HG02763 (cell line): Measurements from ENCODE around the gene KRABD2.
"Not testable (repeated sequence)": the region's sequence is repeated elsewhere in the genome, so short reads cannot be mapped to it uniquely, and the experiment has no call there.

Experiments used
- ATAC-seq: cut with Tn5 transposase; IDR thresholded peaks from one replicate; pipeline ENCODE4 v1.9.1; 2021; ENCODE audit warnings: mild to moderate bottlenecking, moderate library complexity; ENCODE audit not compliant: unreplicated experiment

The KRABD2 gene

DNA sequence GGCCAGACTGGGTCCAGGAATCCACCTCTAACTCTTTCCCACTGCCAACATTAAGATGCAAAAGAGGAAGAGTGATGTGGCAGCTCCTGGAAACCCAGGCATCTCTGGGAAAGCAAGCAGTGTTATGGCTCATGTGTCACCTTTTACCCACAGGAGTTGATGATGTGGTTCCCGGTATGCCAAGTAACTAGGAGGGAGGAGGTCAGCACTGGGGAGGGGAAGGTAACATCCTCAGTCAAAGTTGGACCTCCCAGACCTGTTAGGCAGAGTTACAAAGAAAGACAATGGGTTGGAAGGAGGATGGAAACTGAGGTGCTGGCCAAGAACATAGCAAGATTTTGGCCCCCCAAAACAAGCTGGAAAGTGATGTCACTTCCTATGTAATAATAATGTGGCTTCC is 11.4 kb downstream of the KRABD2 start:
- no peak for ATAC-seq

DNA sequence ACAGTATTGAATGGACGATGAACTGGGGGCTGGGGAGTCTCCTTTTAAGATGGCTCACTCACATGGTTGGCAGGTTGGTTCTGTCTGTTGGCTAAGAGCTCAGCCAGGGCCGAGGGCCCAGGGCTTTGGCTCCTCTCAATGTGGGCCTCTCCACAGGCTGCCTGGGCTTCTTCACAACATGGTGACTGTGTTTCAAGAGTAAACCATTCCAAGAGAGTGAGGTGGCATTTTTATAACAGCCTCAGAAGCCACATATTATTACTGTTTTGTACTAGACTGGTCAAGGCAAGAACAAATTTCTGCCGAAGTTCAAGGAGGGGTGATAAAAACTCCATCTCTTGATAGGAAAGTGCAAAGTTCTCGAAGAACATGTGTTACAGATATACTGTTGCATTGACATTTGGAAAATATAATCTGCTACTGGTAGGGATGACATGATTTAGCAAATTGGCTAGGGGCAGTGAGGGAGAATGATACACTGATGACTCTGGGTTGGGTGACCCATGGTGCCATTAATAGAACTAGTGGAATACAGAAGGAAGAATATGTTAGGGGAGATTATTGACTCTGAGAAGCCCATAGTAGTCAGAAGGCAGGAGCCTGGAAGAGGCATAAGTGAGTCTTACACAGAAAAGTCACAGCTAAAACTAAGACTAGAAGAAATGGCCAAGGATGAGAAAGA is 13.7 kb downstream of the KRABD2 start:
- ATAC-seq: no peak

DNA sequence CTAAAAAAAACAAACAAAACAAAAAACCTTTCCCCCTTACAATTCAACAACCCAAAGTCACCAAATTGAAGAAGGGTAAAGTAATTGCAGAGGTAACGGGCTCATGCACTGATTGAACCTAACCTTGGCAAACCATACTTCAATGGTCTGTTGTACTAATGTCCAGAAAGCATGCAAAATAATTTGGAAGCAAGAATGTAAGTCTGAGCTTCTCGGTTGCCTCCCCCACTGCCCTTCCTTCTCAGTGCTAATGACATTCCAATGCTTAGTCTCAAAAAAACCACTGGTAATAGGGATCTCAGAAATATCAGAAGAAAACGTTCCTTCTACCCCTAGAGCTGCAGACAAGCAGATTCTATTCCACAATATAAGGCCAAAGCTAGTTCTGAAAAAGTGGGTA is 15.8 kb downstream of the KRABD2 start:
- no peak for ATAC-seq

DNA sequence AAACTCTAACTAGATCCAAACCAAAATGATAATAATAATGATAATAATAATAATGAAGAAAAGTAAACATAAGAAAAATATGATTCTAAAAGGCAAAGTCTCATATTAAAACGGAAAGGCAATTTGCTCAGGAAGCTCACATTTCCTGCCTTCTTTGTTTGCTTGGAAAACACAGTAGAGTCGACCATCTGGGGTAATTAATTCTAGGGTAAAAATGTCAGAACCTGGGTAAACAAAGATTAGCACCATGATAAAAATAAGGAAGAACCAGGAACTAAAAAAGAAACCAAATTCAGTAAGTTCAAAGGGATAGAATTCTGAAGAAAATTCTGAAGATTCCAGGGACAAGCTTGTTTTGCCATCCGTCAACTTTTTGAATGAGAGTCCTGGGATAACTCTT is 16.2 kb downstream of the KRABD2 start:
- ATAC-seq: no peak

DNA sequence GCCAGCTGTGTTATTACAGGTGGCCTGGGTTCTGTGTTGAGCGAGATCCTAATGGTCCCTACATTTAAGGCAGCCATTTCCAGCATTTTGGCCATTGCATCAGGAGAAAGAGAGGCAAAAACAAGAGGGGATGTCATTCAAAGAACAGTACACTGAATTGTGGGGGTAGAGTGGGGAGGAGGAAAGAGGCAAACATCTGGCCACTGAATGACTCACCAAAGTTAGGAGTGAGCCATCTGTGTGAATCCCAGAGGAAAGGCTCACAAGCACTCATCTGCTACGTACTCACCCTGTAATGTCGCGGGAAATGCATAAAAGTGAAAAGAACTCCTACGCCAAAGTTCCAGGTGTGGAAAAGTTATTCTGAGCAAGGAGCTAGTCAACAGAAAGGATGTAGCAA is 16.7 kb downstream of the KRABD2 start:
- no peak for ATAC-seq

DNA sequence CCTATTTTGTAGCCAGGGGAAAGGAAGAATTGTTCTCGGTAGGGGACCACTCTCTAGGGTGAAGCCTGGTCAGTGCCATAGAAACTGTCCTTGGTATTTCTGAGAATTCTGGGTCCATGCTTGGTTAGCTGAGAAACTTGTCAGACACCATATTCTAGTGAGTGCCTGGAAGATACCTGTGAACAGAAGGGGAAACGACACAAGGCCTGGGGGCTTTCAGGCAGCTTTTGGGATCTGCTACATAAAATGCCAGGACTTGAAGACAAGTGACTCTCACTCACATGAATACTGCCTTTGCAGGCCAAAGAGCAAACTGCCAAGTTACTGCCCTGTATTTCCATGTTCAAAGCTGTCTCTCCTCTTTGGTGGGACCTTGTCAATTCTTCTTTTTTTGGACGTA is 18.6 kb downstream of the KRABD2 start:
- ATAC-seq: no peak

DNA sequence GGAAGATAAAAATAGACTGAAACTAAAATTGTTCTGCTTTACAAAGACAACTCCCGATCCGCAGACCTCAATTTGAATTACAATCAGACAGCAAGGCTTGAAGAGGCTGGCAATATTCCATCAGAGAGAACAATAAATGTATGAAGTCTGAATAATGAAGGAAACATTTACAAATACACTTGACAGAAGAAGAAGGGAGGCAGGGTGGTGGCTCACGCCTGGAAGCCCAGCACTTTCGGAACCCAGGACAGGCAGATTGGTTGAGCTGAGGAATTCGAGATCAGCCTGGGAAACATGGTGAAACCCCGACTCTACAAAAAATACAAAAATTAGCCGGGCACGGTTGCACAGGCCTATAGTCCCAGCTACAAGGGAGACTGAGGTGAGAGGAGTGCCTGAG is 22.3 kb downstream of the KRABD2 start:
- no peak for ATAC-seq

DNA sequence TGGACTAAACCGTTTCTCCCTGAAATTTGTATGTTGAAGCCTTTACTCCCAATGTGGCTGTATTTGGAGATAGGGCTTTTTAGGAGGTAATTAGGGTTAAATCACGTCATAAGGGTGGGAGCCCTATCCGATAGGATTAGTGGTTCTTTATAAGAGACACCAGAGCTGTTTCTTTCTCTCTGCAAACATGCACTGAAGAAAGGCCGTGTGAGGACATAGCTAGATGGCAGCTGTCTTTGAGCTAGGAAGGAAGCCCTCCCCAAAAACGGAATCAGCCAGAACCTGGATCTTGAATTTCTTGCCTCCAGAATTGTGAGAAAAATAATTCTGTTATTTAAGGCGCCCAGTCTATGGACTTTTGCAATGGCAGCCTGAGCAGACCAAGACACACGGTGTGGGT is 22.8 kb downstream of the KRABD2 start:
- no peak for ATAC-seq

DNA sequence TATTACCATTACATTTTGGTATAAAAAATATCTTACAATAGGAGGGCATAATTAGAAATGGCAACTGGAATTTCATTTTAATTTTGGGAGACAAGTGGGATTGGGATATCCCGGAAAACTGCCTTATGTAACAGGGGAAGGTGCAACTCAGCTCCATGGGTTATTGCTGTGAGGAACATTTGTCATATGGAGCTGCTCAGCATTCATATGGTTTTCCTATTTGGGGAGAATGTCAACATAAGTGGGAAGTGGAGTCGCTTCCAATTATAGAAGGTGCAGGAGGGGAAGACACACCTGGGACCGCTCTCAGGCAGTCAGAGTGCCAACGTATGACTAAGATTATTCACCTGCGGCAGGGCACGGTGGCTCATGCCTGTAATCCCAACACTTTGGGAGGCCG is 26.2 kb downstream of the KRABD2 start:
- ATAC-seq: no peak

DNA sequence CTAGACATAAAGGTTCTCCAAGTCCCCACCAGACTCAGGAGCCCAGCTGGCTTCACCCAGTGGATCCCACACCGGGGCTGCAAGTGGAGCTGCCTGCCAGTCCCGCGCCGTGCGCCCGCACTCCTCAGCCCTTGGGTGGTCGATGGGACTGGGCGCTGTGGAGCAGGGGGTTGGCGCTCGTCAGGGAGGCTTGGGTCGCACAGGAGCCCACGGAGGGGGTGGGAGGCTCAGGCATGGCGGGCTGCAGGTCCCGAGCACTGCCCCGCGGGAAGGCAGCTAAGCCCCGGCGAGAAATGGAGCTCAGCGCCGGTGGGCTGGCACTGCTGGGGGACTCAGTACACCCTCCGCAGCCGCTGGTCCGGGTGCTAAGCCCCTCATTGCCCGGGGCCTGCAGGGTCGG is 29.5 kb downstream of the KRABD2 start:
- not testable (repeated sequence) for ATAC-seq

DNA sequence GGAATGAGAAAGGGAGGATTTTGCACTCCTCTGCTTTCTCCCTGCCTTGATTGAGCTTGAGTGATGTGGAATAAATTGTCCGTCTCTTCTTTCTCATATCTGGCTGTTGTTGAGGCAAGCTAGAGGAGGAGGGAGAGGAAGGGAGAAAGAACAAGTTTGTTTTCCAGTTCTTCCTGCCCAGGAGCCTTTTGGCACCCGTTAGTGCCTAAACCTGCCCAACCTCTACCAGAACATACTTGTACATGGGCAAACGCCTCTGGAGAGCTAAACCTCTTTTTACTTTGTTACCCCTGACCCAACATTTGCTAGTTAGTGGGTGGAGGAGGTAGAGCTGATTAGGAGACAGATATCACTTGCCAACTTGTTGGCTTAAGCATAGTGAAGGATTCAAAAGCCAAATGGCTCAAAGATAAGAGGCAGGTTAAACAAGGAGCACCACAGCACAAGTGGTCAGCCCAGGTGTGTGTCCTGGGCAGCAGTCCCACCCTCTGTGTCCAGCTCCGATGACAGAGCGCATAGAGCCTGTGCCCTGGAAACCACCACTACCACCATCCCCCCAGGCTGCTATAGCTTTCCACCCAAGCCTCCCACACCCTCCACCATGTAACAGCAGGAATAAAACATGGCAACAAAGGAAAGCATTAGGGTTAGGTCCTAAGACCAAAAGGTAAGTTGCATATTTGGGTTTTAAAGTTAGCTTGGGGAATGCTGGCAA is 30.4 kb downstream of the KRABD2 start:
- ATAC-seq: no peak

DNA sequence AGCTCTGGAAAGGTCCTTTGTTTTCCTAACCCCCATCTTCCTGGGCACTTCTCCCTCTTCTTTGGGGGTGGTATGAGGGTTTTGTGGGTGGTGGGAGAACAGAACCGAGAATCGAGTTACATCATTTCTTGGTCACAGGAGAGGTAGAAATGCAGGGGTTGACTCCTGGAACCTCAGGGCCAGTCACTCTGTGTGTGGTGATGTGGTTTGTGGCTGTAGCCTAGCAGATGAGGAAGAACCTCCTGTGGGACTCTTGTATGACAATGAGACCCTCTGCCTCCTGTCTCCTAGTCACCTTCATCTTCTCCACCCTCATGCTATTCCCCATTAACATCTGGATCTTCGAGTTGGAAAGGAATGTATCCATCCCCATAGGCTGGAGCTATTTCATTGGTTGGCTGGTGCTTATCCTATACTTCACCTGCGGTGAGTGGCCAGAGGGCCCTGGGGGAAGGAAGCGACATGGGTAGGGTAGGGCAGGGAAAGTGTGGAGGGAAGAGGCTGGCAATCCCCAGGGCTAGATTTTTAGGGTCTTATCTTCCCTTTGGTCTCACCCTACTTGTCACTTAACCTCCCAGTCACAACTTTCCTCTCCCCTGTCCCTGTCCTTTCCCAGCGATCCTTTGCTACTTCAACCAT is 31.3 kb downstream of the KRABD2 start:
- no peak for ATAC-seq

DNA sequence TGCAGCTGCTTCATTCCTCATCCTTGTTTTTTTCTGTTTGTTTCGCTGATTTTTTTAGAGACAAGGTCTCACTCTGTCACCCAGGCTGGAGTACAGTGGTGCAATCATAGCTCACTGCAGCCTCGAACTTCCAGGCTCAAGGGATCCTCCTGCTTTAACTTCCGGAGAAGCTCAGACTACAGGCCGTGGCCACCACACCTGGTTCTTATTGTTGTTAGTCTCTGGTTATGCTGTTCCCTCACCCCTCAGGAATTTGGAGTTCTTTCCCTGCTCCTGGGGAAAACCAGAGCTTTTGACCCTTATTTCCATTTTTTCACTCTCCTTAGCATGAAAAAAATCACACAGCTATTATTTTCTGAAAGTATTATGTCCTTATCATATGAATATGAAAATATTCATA is 35.0 kb downstream of the KRABD2 start:
- ATAC-seq: no peak

DNA sequence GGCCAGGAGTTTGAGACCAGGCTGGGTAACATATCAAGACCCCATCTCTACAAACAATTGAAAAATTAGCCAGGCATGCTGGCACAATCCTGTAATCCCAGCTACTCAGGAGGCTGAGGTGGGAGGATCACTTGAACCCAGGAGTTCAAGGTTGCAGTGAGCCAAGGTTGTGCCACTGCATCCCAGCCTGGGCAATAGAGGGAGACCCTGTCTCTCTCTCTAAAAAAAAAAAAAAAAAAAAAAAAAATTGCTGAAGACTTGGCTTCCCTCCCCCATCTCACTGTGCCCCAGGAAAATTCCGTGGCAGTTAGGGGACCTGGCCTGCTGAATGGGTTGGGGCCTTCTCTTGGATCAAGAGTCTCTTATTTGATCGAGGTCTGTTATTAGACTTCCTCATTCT is 37.0 kb downstream of the KRABD2 start, which contains the start of gene ODF4:
ODF4 (plus strand) TSS at position 301 of the 400 bp plus-strand sequence. CDS start 212 bp downstream, outside the sequence.
- no peak for ATAC-seq

DNA sequence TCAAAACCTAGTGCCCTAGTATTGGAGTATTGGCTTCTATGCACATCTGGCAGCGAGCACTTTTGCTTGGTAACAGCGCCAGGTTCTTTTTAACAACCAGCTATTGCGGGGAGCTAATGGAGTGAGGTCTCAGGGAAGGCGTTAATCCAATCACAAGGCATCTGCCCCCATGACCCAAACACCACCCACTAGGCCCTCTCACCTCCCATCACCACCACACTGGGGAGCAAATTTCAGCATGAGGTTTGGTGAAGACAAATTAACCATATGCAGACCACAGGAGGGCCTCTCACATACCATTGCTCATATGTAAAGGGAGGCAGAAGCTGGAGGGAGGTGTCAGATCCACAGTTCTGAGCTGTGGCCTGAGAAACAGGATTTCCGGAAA is 37.8 kb downstream of the KRABD2 start:
- ATAC-seq: no peak

DNA sequence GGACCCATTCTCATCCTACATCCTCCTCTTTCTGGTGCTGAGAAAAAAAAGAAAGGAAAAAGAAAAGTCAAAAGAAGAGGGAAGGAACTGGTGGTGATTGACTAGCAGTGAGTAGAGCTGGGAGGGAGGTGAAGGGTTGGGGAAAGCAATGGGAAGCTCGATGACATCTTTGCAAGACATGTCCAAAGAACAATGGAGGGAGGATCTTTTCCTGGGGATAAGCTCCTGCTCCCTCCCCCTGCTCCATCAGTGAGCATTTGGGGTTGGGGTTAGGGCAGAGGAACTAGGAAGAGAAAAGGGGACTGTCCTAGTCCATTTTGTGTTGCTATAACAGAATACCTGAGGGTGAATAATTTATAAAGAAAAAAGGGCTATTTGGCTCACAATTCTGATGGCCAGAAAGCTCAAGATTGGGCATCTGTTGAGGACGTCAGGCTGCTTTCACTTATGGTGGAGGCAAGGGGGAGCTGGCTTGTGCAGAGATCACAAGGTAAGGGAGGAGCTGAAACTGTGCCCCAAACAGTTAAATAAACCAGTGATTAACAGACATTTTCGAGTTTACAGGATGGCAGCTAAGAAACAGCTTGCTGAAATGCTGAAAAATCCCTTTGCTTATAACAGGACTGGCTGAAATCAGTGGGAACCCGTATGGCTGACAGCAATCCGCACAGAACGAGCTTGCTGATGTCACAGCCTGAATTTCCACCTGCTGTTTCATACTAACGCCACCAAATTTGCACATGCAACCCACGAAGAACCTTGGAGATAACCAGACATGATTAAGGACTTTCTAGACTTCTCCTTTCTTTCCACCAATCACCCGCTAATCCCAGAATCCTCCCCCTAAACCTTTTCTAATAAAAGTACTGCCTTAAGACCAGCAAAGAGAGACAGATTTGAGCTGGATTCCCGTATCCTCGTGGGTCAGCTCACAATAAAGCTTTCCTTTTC is 38.4 kb downstream of the KRABD2 start:
- no peak for ATAC-seq

DNA sequence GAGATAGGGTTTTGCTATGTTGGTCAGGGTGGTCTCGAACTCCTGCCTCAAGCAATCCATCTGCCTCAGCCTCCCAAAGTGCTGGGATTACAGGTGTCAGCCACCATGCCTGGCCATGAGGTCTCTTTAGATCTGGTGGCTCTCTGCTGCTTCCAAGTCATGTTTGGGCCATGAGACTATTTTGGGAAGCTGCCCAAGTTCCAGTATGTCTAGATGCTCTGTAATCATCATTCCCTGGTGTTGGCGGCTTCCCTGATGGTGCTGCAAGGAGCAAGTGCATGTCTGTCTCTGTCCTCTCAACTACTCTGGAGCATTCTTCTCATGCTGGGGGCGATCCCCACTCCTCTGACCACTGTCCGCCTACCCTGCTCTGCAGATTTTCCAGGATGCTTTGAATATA is 43.2 kb downstream of the KRABD2 start:
- ATAC-seq: no peak

DNA sequence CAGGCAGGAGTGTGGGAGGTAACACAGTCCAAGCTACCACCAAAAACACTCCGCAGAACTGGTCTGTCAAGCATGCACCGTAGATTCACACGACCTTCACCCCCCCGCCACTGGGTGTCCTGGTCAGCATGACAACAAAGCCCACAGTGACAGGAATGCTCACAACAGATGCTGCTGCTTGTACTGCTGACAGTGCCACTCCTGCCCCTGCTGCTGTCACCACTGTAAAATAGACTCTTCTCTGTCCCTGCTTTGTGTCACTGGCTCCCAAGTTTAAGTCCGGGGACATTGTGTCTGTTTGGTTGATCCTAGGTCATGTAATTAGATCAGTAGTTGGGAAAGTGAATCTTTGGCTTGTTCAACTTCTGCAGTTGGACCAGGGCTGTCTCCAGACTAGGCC is 43.8 kb downstream of the KRABD2 start:
- ATAC-seq: no peak

DNA sequence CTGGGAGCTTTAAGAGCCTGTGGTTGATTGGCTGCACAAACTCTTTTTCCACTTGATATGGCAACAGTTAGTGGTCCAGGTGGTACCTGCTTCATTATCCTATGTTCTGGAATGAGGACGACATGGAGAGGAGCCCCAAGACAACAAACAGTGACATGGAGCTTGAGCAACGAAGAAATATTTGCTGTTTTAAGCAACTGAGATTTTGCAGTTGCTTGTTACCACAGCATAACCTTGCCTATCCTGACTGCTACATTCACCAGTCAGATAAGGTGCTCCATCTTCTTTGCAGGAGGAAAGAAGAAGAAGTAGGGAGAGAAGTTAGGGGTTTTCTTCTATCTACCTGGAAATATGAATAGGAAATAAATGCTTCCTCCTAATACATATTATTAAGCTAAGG is 44.4 kb downstream of the KRABD2 start:
- ATAC-seq: no peak

DNA sequence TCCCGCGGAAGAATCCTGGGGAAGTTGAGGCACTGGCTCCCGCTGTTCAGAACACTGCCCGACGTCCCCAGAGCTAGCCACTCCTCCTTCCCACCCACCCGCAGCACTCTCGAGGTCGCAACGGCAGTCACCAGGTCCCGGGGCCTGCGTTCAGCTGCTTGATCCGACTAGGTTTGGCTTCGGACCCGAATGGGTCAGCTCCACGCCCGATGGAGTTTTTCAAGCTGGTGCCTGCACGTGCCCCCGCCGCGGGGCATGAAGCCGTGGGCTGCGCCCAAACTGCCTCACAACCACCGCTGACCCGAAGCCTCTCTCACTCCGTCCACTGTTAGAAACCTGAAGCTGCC is 49.2 kb downstream of the KRABD2 start:
- no peak for ATAC-seq
